GM12878 (cell line): ENCODE data around the gene CCSER2. TPM values are rescaled to one million over a fixed set of nuclear protein-coding genes. Genes with fewer than 3 reads are reported as not detected.

Experiments used
- ATAC-seq: fragments of 200-7000 bp; cut with Tn5 transposase; 3 replicates; pipeline ENCODE4 v1.9.1; 2020; ENCODE audit warnings: mild to moderate bottlenecking, moderate library complexity
- BruUV-seq: library from RNA; stranded (reverse); fragments of 400-500 nt; replicated peaks from 2 replicates; lab custom pipeline; 2021; lab: Mats Ljungman, UMichigan
- CTCF ChIA-PET: fragments of 300-600 bp; sonication (Branson Sonifier 250); formaldehyde crosslinking; extraction: SDS; loops from one replicate; lab custom pipeline; 2021; ENCODE audit warnings: inconsistent platforms; lab: Yijun Ruan, JAX
- POLR2A ChIA-PET: fragments of 350-600 bp; formaldehyde crosslinking; extraction: SDS; loops from one replicate; lab custom pipeline; 2021; ENCODE audit warnings: inconsistent platforms; lab: Charles Lee
- RAD21 ChIA-PET: fragments of 300-600 bp; sonication (Branson Sonifier 250); formaldehyde crosslinking; loops from one replicate; lab custom pipeline; 2023; ENCODE audit warnings: antibody characterized with exemption; ENCODE audit not compliant: unreplicated experiment; lab: Charles Lee
- SMC1A ChIA-PET: fragments of 300-600 bp; sonication (Branson Sonifier 250); formaldehyde crosslinking; loops from one replicate; lab custom pipeline; 2023; ENCODE audit not compliant: unreplicated experiment, uncharacterized antibody; lab: Charles Lee
- DNase-seq: peaks from one replicate; pipeline ENCODE4 v3.0.0-alpha.2; 2011; ENCODE audit warnings: low read depth, low spot score
- FAIRE-seq: peaks from 3 replicates; lab custom pipeline; 2011; peaks lifted over from hg19 to GRCh38; lab: Jason Lieb, UNC
- H2AFZ ChIP-seq: 2 replicates; pipeline ENCODE4 v1.6.0; 2011; ENCODE audit warnings: low read depth, low read length, control low read depth; ENCODE audit not compliant: control insufficient read depth
- H3K27ac ChIP-seq: 2 replicates; pipeline ENCODE4 v1.5.1; 2011; ENCODE audit warnings: control low read depth; ENCODE audit not compliant: control insufficient read depth, insufficient read depth
- H3K27me3 ChIP-seq, 2 experiments: replicated peaks in 1 of 2; 2 replicates each; pipeline versions ENCODE4 v1.6.0 to v1.6.1; 2011; ENCODE audit warnings: low read length in 1 of 2; ENCODE audit not compliant: control insufficient read depth in 2 of 2, insufficient read depth in 2 of 2
- H3K36me3 ChIP-seq, 2 experiments: 2 replicates each; pipeline ENCODE4 v1.5.1; 2011; ENCODE audit warnings: low read length in 1 of 2; ENCODE audit not compliant: control insufficient read depth in 2 of 2, insufficient read depth in 2 of 2
- H3K4me1 ChIP-seq: 2 replicates; pipeline ENCODE4 v1.6.1; 2011; ENCODE audit warnings: mild to moderate bottlenecking, low read length, moderate library complexity, mixed read lengths; ENCODE audit not compliant: control insufficient read depth, insufficient read depth
- H3K4me2 ChIP-seq: 2 replicates; pipeline ENCODE4 v1.6.0; 2011; ENCODE audit warnings: control low read depth; ENCODE audit not compliant: control insufficient read depth, insufficient read depth
- H3K4me3 ChIP-seq: fragments of 200-600 bp; sonication (generic); 2 replicates; pipeline ENCODE4 v1.5.1; 2016
- H3K79me2 ChIP-seq: 2 replicates; pipeline ENCODE4 v1.6.0; 2011; ENCODE audit warnings: low read length; ENCODE audit not compliant: control insufficient read depth, insufficient read depth
- H3K9ac ChIP-seq: 2 replicates; pipeline ENCODE4 v1.8.0; 2011; ENCODE audit warnings: low read length, control low read depth, mixed read lengths; ENCODE audit not compliant: control insufficient read depth, insufficient read depth
- H3K9me3 ChIP-seq: replicated peaks from 3 replicates; pipeline ENCODE4 v1.5.1; 2011; ENCODE audit warnings: mild to moderate bottlenecking, low read length; ENCODE audit not compliant: control insufficient read depth, insufficient read depth
- H4K20me1 ChIP-seq: 2 replicates; pipeline ENCODE4 v1.6.0; 2011; ENCODE audit not compliant: control insufficient read depth, insufficient read depth
- BCL11A ChIP-seq: IDR thresholded peaks from 2 replicates; pipeline ENCODE4 v1.6.1; 2011; ENCODE audit warnings: low read depth, low read length
- CEBPB ChIP-seq, 2 experiments: fragments of 150-350 bp in 1 of 2; IDR thresholded peaks; 2 replicates each; pipeline ENCODE4 v1.6.1; 2012 to 2014; ENCODE audit warnings: low read depth in 2 of 2, low read length in 2 of 2, borderline replicate concordance in 1 of 2, inconsistent platforms in 1 of 2
- CHD1 ChIP-seq: IDR thresholded peaks from 2 replicates; pipeline ENCODE4 v1.6.1; 2012; ENCODE audit warnings: low read depth, low read length, improper control_type of control experiment
- CREB1 ChIP-seq: IDR thresholded peaks from 2 replicates; pipeline ENCODE4 v1.6.1; 2012; ENCODE audit warnings: low read depth, mild to moderate bottlenecking, inconsistent platforms
- HCFC1 ChIP-seq: fragments of 150-350 bp; IDR thresholded peaks from 2 replicates; pipeline ENCODE4 v1.6.1; 2014; ENCODE audit warnings: low read length
- HDAC6 ChIP-seq: fragments of 200-600 bp; sonication (generic); IDR thresholded peaks from one replicate; pipeline ENCODE4 v1.8.0; 2017; ENCODE audit warnings: antibody characterized with exemption; ENCODE audit not compliant: unreplicated experiment
- IRF4 ChIP-seq: IDR thresholded peaks from 2 replicates; pipeline ENCODE4 v1.6.1; 2011; ENCODE audit warnings: low read depth, low read length
- JUND ChIP-seq: IDR thresholded peaks from 2 replicates; pipeline ENCODE4 v1.6.1; 2012; ENCODE audit warnings: low read depth, mild to moderate bottlenecking, low read length, improper control_type of control experiment, moderate library complexity
- KDM1A ChIP-seq: fragments of 200-600 bp; sonication (generic); IDR thresholded peaks from 2 replicates; pipeline ENCODE4 v1.6.1; 2016; ENCODE audit warnings: borderline replicate concordance
- MYB ChIP-seq: fragments of 150-350 bp; IDR thresholded peaks from 2 replicates; pipeline ENCODE4 v1.6.1; 2014; ENCODE audit warnings: mild to moderate bottlenecking, low read depth, low read length, borderline replicate concordance
- NBN ChIP-seq: fragments of 450-650 bp; IDR thresholded peaks from 2 replicates; pipeline ENCODE4 v1.6.1; 2016
- NFYA ChIP-seq: IDR thresholded peaks from 2 replicates; pipeline ENCODE4 v1.6.1; 2011; ENCODE audit warnings: low read depth, mild to moderate bottlenecking, low read length, improper control_type of control experiment, borderline replicate concordance
- NFYB ChIP-seq: IDR thresholded peaks from 2 replicates; pipeline ENCODE4 v1.6.1; 2011; ENCODE audit warnings: low read depth, mild to moderate bottlenecking, low read length, improper control_type of control experiment, moderate library complexity; ENCODE audit not compliant: insufficient read depth
- PBX3 ChIP-seq: IDR thresholded peaks from 2 replicates; pipeline ENCODE4 v1.6.1; 2011; ENCODE audit warnings: mild to moderate bottlenecking, low read depth, low read length, moderate library complexity; ENCODE audit not compliant: insufficient replicate concordance
- RCOR1 ChIP-seq: conservative IDR thresholded peaks from 2 replicates; pipeline ENCODE4 v1.6.1; 2012; ENCODE audit warnings: low read depth, low read length, improper control_type of control experiment
- STAT1 ChIP-seq: fragments of 450-650 bp; conservative IDR thresholded peaks from 2 replicates; pipeline ENCODE4 v1.6.1; 2014; ENCODE audit warnings: antibody characterized with exemption, mild to moderate bottlenecking
- WGBS: methylation state at CpG from one replicate; pipeline ENCODE4 v1.1.6; 2016; ENCODE audit warnings: low lambda C conversion rate; ENCODE audit not compliant: insufficient replicate concordance, insufficient coverage; ENCODE audit errors: missing lambda C conversion rate; 5-methylcytosine and 5-hydroxymethylcytosine counted together
- in situ Hi-C: fragments of 300-500 bp; cut with MboI; formaldehyde crosslinking; loops from 9 replicates; pipeline ENCODE4 v1.14.3; 2018; ENCODE audit warnings: mixed read lengths
- intact Hi-C: fragments of 100-400 bp; cut with micrococcal nuclease; formaldehyde crosslinking; loops from one replicate; pipeline ENCODE4 v1.14.2; 2022; ENCODE audit not compliant: unreplicated experiment
- polyA plus RNA-seq, 11 experiments: library from polyadenylated mRNA; depleted of rRNA in 4 of 11; unstranded in 6 of 11; stranded (reverse) in 5 of 11; fragments of >200 nt; fragmentation: Nextera tagmentation in 4 of 11; fragmentation: Illumina TruSeq in 1 of 11; extraction: Ambion mirVana in 4 of 11; extraction: Trizol in 1 of 11; gene quantifications; 1 replicate in 1 of 11; 2 replicates in 10 of 11; pipeline versions ENCODE4 v1.2.1 to v1.2.3, GENCODE V29; 2011 to 2016; ENCODE audit warnings: inconsistent platforms in 2 of 11, missing spikeins in 2 of 11, low read depth in 1 of 11
- total RNA-seq, 4 experiments: library from RNA; depleted of rRNA in 3 of 4; stranded (reverse); fragments of >200 nt in 3 of 4; fragmentation: Illumina TruSeq in 1 of 4; extraction: Trizol in 1 of 4; gene quantifications; 2 replicates each; pipeline versions ENCODE4 v1.2.1 to v1.2.3, GENCODE V29; 2013 to 2021
- TF ChIP-seq, protein P1 (sequence below): fragments of 450-650 bp; IDR thresholded peaks from 2 replicates; pipeline ENCODE4 v1.6.1; 2017; ENCODE audit warnings: low read depth, mild to moderate bottlenecking, moderate library complexity
- TF ChIP-seq, protein P2 (sequence below): fragments of 150-350 bp; IDR thresholded peaks from 2 replicates; pipeline ENCODE4 v1.6.1; 2014; ENCODE audit warnings: mild to moderate bottlenecking, low read depth, low read length

Gene CCSER2
- total and polyA plus RNA-seq, 10 of the 15 experiments (the other 5 are each of a cell fraction or from before 2014, with no cell fraction given) = 4.7 to 18.8 (median 13.2) TPM

- ChIA-PET RAD21 (no interaction called here), POLR2A (no interaction called here), CTCF (interaction anchor here (0.9 kb wide), 1 partner anchor 40 kb away, joined by 3 read pairs; no protein-coding TSS in a partner anchor), SMC1A (no interaction called here)
- Histone ChIP-seq H3K4me2 (no peak overlapping the region), H3K27me3 (no peaks in the 10 kb centered on the region), H3K9ac (no peak overlapping the region), H3K4me1 (no peaks in the 10 kb centered on the region), H3K27ac (no peak overlapping the region), H3K79me2 (no peaks in the 10 kb centered on the region), H3K9me3 (no peaks in the 10 kb centered on the region), H2AFZ (no peak overlapping the region), H3K4me3 (no peak overlapping the region), H4K20me1 (no peaks in the 10 kb centered on the region), H3K36me3 (no peaks in the 10 kb centered on the region)
- TSS peak; percentile 29 for BruUV-seq
- DNase-seq (no peak), ATAC-seq (no peak), FAIRE-seq (no peak)
- TF ChIP-seq JUND (no peak), BCL11A (no peak), RCOR1 (no peak), PBX3 (no peak), MYB (no peak), STAT1 (no peak), IRF4 (no peak), CEBPB (IDR thresholded peaks at IDR 0.05; ENCODE audit: borderline replicate concordance in 1 of 2, low read depth in 2 of 2, low read length in 2 of 2) (no peak), CHD1 (no peak), NBN (no peak), HDAC6 (no peak), HCFC1 (no peak), NFYB (no peak), CREB1 (no peak), KDM1A (no peak), NFYA (no peak)
- TF ChIP-seq, protein P1, sequence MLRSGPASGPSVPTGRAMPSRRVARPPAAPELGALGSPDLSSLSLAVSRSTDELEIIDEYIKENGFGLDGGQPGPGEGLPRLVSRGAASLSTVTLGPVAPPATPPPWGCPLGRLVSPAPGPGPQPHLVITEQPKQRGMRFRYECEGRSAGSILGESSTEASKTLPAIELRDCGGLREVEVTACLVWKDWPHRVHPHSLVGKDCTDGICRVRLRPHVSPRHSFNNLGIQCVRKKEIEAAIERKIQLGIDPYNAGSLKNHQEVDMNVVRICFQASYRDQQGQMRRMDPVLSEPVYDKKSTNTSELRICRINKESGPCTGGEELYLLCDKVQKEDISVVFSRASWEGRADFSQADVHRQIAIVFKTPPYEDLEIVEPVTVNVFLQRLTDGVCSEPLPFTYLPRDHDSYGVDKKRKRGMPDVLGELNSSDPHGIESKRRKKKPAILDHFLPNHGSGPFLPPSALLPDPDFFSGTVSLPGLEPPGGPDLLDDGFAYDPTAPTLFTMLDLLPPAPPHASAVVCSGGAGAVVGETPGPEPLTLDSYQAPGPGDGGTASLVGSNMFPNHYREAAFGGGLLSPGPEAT = no peak
- TF ChIP-seq, protein P2, sequence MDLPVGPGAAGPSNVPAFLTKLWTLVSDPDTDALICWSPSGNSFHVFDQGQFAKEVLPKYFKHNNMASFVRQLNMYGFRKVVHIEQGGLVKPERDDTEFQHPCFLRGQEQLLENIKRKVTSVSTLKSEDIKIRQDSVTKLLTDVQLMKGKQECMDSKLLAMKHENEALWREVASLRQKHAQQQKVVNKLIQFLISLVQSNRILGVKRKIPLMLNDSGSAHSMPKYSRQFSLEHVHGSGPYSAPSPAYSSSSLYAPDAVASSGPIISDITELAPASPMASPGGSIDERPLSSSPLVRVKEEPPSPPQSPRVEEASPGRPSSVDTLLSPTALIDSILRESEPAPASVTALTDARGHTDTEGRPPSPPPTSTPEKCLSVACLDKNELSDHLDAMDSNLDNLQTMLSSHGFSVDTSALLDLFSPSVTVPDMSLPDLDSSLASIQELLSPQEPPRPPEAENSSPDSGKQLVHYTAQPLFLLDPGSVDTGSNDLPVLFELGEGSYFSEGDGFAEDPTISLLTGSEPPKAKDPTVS = no peak
- intact Hi-C loops (no loop called here), in situ Hi-C loops (no loop called here)
- 92% methylated on average over 1 of the region's 1 CpG for WGBS
Measured at GRCh38 chr10:84469470-84469869, 141.1 kb downstream of the CCSER2 start.
